DOHH2 (cell line): Measurements from ENCODE around the gene NTNG2.

Experiments
- CTCF ChIP-seq: fragments of 200-600 bp; sonication (generic); IDR thresholded peaks from one replicate; pipeline ENCODE4 v1.5.1; 2014; ENCODE audit warnings: antibody characterized with exemption, mild to moderate bottlenecking, low read depth, low read length; ENCODE audit not compliant: poor library complexity, severe bottlenecking
- EZH2phosphoT487 ChIP-seq: fragments of 200-600 bp; sonication (generic); IDR thresholded peaks from 2 replicates; pipeline ENCODE4 v1.6.1; 2017; ENCODE audit warnings: borderline replicate concordance, mild to moderate bottlenecking, antibody characterized with exemption, low read length, moderate library complexity, mixed read lengths

- TF ChIP-seq EZH2phosphoT487 (no peak), CTCF (no peak)
Observed at GRCh38 chr9:132230605-132231004, 68.7 kb downstream of the NTNG2 start.
